Measurements from ENCODE around the gene UPK3B.
"Not testable (repeated sequence)": the region's sequence is repeated elsewhere in the genome, so short reads cannot be mapped to it uniquely, and the experiment has no call there.

Gene UPK3B

DNA sequence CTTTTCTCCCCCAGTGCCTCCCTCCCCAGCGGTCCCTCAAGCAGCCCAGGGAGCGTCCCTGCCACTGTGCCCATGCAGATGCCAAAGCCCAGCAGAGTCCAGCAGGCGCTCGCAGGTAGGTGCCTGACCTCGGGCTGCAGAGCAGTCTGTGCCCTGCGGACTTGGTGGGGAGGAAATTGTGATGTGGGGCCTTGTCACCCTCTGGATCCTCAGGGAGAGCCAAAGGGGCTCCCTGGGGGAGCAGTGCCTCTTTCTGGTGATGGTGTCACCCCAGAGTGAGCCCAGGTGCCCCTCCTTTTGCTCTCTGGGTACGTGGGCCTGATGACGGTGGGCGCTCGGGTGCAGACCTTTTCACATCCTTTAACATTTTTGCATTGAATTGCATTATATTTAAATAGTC, 18.2 kb upstream of the UPK3B start:
- not testable (repeated sequence) for DNase-seq

DNA sequence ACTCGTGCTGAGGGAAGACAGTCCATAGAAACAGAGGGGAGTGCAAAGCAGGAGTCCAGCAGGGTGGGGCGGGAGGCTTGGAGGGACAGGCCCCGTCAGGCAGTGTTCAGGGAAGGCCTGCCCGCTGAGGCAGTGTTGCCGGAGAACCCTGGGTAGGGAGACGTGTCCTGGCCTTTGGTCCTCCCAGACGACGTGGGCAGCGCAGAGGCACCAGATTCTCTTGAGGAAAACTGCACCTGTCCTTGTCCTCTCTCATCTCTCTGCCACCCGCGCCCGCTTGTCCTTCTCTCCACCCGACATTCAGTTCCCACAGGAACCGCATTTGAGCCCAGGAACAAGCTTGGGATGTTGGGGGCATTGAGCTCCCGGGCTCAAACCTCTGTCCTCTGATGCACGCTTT, 14.6 kb upstream of the UPK3B start:
- not testable (repeated sequence) for DNase-seq

DNA sequence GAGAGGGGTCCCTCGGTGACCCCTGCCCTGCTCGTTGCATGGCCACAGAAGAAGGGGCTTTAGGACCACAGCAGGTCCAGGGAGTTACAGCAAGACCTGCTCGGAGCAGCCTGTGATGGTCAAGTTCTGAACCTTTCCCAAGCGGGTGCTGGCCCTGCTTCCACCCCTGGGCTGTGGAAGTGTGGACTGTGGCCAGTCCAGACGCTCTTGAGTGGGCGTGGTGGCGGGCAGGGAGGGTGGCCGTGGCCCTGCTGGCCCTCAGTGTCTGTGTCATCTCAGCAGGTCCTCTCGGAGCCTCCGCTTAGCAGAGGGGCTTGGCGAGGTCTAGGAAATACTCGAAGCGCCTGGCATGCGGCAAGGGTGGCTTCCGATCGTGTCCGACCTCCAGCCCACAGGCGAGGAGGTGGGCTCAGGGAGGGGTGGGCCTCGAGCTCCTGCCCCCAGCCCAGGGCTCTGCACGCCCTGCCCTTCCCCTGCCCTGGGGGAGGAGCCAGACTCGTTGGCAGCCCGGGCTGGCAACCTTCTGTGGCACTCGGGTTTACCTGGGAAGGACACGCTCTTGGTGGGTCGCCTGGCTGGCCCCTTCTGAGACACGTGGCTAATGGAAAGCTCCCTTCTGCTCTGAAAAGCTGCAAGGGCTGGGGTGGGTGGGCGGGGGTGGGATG, 12.3 kb upstream of the UPK3B start:
- DNase-seq: not testable (repeated sequence)

DNA sequence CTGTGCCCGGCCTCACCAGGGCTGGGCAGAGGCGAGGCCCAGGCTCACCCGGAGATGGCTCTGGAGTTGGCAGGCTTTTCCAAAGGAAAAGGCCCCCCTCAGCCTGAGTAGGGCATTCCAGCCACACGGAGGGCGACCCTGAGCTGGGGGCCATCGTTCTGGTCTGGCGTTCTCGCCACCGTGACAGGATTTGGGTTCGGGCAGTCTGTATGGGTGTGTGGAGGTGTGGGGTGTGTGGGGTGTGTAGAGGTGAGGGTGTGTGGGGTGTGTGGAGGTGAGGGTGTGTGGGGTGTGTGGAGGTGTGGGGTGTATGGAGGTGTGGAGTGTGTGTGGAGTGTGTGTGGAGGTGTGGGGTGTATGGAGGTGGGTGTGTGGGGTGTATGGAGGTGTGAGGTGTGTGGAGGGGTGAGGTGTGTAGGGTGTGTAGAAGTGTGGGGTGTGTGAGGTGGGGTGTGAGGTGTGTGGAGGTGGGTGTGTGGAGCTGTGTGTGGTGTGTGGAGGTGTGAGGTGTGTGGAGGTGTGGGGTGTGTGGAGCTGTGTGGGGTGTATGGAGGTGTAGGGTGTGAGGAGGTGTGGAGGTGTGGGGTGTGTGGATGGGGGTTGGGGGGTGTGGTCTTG, 11.7 kb upstream of the UPK3B start:
- DNase-seq: not testable (repeated sequence)

DNA sequence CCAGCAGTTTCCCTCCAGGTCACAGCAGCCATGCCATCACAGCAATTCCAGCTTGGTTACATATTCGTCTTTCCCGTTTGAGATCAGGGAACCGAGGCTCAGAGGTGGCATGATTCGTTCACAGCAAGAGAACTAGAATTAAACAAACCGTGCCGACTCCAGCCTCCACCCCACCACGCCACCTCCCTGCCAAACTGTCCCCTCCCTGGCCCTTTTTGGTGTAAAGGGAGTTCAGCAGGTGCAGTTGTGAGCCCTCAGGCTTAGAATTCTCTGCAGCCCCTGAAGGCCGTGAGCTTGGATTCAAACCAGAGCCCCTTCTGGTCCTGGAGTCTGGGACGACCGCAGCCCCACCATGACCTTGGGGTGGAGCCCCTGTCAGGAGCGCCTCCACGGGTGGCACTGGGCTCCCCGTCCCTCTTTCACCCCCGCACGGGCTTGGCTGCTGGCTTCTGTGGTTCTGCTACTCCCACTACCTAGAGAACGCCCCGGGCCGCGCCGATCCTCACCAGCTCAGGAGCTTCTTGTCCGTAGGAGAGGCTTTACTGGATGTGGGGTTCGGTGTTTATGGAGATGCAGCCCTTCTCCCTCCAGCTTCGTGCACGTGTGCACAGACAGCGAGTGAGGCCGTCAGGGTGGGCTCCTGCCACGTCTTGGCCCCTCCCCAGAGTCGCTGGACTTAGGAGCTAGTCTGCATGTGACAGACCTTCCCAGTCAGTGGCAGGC, 11.0 kb upstream of the UPK3B start:
- DNase-seq: not testable (repeated sequence)

DNA sequence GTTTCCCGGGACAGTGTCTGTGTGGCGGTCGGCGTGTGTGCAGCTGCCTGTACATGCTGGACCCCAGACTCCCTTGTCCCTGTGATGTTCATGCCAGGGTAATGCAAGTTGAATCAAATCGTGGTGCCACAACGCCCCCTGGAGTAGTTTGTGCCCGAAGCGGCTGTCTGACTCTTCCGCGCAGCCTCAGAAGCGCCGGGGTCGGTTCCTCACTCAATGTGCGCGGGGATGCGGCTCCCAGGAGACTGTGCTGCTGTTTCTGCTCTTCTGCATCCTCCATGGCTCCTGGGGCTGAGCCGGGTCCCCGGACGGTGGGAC, 10.5 kb upstream of the UPK3B start:
- not testable (repeated sequence) for DNase-seq

DNA sequence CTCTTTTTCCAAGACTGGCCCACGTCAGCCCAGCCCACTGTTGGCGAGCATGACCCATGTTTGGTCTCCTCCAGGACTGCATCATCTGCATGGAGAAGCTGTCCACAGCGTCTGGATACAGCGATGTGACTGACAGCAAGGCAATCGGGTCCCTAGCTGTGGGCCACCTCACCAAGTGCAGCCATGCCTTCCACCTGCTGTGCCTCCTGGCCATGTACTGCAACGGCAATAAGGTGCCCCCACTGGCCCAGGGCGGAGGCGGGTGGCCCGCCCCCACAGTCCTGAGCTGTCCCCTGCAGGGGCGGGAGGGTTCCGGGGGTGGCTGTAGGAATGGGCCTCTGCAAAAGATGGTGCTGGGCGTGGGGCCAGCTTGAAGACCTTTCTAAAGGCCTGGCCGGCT, 8.1 kb upstream of the UPK3B start:
- DNase-seq: not testable (repeated sequence)

DNA sequence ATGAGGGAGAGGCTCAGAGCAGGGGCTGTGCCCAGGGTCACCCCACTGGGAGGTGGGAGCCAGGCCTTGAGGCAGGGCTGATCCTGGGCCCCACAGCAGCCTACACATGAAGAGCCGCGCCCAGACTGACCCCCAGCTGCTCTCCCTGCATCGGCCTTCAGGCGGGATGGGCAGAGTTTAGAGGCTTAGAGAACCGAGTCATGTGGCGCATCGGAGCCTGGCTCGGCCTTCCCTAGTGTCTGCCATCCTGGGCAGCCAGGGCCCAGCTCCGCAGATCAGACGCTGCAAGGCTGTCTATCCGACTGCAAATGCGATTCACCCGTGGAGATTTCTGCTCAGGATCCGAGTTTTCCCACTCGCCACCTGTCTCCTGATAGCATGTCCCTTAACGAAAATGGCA, 7.5 kb upstream of the UPK3B start:
- DNase-seq: not testable (repeated sequence)

DNA sequence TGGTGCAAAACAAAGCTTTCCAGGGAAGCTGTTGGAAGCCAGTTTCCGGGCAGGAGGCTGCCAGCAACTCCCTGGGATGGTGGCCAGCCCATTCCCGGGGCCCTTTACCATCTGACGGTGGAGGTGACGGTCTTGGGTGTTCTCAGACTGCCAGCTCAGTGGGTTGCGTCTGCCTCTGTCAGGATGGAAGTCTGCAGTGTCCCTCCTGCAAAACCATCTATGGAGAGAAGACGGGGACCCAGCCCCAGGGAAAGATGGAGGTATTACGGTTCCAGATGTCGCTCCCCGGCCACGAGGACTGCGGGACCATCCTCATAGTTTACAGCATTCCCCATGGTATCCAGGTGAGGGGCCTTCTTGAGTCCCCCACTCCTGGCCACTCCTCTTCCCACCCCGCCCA, 7.1 kb upstream of the UPK3B start:
- not testable (repeated sequence) for DNase-seq

DNA sequence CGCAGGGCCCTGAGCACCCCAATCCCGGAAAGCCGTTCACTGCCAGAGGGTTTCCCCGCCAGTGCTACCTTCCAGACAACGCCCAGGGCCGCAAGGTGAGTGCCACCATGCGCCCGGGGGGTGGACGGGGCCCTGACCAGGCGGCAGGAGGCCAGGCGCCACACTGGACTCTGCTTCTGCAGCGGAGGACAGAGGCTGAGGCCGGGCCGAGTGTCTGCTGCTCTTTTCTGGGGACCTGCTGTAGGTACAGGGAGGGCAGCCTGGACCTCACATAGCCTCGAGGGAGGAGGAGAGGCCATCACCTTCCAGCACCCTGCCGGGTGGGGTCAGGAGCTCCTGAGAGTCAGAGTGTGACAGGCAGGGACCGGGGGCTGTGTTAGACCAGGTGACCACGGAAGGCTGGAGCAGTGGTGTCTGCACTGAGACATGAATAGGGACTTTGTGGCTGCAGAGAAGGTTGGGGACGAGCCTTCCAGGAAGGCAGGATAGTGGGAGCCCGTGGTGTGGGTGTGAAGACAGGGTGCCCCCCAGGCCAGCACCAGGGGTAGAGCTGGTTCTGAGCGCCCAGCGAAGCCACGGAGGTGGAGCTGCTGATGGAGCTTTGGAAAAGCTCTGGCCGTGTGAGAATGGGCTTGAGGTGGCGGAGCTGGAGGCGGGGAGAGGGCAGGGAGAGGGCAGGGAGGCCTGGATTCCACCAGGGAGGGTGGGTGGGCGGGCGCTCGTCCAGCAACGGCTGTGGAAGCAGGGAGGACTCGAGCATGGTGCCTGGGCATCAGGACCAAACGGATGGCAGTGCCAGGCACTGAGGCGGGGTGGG, 5.8 kb upstream of the UPK3B start:
- not testable (repeated sequence) for DNase-seq

DNA sequence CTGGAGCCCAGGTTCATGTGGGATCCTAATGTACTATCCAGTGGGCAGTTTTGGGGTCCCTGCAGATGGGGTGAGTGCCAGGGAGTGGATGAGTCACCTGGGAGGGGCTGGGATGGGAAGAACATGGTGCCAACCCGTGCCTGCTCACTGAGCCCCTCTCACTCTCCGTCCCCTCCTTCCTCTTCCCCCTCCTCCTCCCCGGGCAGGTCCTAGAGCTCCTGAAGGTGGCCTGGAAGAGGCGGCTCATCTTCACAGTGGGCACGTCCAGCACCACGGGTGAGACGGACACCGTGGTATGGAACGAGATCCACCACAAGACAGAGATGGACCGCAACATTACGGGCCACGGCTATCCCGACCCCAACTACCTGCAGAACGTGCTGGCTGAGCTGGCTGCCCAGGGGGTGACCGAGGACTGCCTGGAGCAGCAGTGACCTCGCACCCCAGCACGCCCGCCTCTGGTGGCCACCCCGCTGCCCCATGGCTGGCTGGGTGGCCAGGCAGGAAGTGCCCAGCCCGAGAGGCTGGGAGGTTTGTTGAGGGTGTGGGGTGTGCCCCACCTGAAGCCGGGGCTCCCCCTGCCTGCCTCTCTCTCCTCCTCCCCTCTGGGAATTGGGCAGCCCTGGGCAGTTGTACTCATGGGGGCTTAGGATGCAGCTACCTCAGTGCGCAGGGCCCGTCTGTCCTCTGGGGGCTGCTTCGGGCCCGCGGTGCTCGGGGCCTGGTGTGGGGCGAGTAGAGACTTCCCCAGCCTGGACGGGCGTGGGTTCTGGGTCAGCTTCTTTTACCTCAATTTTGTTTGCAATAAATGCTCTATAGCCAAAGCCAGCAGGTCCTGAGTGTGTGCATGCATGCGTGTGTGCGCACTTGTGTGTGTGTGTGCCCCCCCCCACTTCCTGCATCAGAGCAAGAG, 4.9 kb upstream of the UPK3B start:
- no peak for DNase-seq

DNA sequence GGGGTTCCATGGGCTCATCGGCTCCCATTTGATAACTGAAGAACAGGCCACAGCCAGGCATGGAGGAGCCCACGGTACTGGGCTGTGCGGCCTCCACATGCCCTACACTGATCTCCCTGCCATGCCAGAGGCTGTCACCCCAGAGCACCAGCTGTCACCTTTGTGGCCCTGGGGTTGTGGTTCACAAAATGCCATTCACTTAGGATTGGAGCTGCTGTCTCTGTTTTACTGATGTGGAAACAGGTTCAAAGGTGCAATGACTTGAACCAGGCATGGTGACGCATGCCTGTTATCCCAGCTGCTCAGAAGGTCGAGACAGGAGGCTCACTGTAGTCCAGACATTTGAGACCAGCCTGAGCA, 4.3 kb upstream of the UPK3B start:
- DNase-seq: no peak

DNA sequence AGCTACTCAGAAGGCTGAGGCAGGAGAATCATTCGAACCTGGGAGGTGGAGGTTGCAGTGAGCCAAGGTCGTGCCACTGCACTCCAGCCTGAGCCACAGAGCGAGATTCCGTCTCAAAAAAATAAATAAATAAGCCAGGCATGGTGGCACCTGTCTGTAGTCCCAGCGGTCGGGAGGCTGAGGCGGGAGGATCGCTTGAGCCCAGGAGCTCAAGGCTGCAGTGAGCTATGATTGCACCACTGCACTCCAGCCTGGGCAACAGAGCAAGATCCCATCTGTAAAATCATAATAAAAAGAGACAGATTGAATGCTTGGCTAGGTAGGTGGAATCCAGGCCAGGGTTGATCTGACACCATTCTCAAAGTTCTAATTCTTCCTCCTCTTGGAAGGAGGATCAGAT, 3.7 kb upstream of the UPK3B start:
- not testable (repeated sequence) for DNase-seq

DNA sequence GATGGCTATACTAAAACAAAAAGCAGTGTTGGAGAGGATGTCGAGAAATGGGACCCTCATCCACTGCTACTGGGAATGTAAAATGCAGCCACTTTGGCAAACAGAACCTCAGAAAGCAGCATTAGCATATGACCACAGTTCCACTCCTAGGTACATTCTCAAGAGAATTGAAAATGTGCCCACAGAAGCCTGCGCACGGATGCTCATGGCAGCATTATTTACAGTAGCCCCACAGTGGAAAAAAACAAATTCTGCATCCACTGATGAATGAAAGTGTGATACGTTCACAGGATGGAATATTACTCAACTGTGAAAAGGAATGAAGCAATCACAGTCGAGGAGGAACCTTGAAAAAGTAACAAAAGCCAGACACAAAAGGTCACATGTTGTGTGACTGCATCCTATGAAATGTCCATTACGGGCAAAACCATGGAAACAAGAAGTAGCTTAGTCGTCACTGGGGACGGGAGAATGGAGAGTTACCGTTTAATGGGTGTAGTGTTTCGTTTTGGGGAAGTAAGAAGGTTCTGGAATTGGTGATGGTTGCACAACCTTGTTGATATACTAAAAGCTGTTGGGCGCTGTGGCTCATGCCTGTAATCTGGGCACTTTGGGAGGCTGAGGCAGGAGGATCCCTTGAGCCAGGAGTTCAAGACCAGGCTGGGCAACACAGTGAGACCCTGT, 2.5 kb upstream of the UPK3B start:
- DNase-seq: peak; percentile 40

DNA sequence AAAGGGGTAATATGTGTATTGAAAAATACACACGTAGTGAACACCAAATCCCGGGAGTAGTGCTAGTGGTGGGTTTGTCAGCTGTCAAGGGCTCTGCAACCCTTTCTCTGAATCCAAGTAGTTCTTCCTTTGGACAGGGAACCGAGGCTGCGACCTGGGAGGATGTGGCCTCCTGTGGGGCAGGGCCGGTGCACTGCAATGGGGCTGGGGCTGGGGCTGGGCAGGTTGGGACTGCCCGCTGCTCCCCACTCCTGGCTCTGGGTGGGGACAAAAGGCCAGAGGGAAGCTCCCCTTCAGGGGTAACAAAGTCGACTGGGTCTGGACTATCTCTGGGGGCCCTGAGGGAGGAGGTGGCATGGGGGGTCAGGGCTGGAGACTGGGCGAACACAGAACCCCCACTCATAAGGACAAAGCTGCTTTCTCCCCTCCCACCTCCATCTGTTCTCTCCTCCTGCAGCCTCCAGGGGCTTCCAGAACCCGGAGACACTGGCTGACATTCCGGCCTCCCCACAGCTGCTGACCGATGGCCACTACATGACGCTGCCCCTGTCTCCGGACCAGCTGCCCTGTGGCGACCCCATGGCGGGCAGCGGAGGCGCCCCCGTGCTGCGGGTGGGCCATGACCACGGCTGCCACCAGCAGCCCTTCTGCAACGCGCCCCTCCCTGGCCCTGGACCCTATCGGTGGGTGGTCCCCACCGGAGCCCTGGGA, 1.0 kb downstream of the UPK3B start:
- not testable (repeated sequence) for DNase-seq

DNA sequence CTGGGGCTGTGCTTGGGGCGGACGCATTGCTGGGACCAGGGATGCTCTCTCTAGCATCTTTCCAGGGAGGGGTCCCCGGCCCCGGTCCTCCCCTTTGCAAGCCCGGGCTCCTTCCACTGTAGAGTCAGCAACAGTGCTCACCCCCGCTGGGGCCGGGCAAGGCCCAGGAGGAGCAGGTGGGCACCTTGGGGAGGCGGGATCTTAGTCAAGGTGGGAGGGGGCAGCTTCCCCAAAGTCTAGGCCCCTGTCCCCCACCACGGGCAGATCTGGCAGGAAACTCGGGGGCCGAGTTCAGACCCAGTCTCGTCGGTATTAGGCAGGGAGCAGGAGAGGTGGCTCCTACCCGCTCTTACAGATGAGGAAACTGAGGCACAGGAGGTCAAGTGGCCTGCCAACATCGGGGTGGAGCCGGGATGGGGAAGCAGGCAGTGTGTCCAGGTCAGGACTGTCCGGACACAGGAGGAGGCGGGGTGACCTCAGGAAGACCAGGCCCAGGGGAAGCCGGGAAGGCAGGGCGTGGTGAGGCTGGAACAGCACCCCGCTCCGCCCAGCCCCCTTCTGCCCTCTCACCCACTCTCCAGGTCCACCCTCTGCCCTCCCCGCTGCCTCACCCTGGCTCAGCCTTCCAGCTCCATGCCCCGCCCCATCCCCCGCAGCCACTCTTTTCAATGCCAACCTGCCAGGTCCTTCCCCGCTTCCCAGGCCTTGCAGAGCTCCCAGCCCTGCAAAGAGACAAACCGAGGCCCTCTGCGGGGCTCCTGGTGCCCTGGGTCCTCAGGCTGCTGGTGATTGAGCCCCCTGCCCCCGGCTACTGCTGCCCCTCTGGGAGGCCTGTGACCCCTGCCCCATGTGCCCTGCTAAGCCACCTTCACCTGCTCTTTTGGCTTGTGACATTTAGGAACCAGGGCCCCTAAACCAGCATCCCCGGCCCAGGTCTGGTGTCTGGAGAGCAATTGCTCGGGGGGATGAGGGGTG, 1.8 kb downstream of the UPK3B start:
- not testable (repeated sequence) for DNase-seq

DNA sequence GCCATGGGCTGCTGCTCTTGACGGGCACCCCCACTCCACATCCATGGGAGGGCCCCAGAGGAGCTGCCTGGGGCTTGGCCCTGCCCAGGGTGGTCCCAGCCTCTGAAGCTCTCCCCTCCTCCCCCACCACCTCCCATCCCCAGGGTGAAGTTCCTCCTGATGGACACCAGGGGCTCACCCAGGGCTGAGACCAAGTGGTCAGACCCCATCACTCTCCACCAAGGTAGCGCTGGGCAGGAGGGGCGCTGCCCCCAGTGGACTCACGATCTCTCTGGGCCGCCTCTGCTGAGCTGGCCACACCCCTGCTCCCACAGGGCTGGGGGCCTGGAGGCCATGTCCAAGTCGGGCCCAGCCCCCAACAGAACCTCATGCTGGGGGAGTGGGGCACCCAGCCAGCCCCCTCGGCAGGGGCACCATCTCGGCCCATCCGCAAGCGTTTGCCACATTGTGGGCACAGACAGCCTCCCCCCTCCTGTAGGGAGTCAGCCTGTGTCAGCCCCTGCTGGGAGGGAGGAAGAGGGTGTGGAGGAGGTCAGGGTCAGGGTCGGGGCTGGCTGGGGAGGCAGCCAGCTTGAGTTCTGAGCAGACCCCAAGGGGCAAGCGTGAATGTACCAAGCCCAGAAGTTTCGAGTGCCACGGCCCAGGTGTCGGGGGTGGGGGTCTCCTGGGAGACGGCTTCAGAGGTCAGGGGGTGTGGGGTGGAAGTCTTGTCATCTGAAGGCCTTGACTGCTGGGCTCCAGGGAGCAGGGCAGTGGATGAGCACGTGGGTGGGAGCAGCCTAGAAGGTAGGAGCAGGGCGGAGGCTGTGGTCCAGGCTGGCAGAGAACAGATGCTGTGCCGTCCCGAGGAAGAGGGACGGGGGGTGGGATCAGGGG, 2.8 kb downstream of the UPK3B start:
- no peak for DNase-seq

Measured in SIG-M5 (cell line).